Measurements from ENCODE around the gene CD44.

Gene CD44

DNA sequence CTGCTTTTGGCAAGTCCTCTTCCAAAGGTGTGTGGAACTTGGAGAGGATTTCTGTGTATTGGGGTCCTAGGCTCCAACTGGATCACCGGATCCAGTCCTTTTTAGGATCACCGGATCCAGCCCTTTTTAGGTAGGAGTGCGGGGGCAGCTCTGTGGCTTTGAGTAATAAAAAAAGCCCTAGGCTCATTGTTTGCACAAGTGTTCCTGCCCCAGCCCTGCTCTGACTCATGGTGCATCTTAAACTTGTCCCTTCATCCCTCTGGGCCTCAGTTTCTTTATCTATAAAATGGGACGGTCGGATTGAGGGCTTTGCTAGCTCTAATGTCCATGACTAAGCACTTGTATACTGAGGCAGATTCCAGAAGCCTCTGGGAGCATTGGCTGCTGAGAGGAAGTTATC lies 22.7 kb upstream of the CD44 start:
- TF ChIP-seq JUND (IDR thresholded peaks at IDR 0.05; ENCODE audit: low read depth), result no peak
- in situ Hi-C loops (cut with HindIII; ENCODE audit: low pct_unique_long_range_greater_than_20kb, low sequenced_read_pairs), result no loop called here
- DNase-seq (ENCODE audit: low read depth in 1 of 2, low spot score in 1 of 2), result peak in 1 of 2 experiments; percentile 23

DNA sequence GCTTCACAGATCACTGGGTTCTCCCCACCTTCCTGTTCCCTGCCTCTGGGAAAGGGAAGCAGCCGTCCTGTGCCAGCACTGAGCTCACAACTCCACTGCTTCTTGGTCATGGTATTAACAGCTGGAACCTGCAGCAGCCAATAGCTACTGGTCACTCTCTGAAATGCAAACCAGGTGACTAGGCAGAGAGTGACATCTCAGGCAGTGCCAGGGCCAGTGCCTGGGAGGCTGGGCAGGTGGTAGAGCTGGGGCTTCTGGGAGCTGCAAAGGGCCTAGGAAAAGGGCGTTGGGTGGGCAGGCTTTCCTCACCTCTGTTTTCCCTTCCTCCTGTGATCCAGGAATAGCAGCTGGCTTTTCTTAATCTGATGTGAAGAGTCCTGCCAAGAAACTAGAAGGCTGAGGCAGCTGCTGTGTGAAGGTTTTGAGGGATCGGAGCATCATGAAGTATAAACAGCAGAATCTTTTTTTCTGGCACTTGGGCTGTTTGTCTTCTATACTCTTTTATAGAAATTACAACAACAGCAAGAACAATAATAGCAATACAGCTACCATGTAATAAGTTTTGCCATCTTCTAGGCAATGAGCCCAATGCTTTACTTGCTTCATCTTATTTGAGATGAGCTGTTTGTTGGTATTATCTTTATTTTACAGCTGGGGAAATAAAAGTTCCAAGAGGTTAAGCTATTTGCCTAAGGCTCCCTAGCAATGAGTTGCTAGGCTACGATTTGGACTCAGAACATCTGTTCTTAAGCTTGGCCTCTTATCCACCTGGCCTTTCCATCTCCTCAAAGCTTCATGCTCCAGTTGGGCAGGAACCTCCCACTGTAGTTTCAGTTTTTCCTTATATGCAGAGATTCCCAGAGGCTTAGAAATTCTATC lies 22.0 kb upstream of the CD44 start:
- TF ChIP-seq JUND (IDR thresholded peaks at IDR 0.05; ENCODE audit: low read depth), result no peak
- in situ Hi-C loops (cut with HindIII; ENCODE audit: low pct_unique_long_range_greater_than_20kb, low sequenced_read_pairs), result no loop called here
- DNase-seq (ENCODE audit: low read depth in 1 of 2, low spot score in 1 of 2), result peak in 1 of 2 experiments; percentile 13

- in situ Hi-C loops (cut with HindIII; ENCODE audit: low pct_unique_long_range_greater_than_20kb, low sequenced_read_pairs), result no loop called here
- no peak for DNase-seq (ENCODE audit: low read depth in 1 of 2, low spot score in 1 of 2)
- TF ChIP-seq JUND (IDR thresholded peaks at IDR 0.05; ENCODE audit: low read depth), result no peak
Measured at GRCh38 chr11:35118906-35119305, 20.1 kb upstream of the CD44 start.

DNA sequence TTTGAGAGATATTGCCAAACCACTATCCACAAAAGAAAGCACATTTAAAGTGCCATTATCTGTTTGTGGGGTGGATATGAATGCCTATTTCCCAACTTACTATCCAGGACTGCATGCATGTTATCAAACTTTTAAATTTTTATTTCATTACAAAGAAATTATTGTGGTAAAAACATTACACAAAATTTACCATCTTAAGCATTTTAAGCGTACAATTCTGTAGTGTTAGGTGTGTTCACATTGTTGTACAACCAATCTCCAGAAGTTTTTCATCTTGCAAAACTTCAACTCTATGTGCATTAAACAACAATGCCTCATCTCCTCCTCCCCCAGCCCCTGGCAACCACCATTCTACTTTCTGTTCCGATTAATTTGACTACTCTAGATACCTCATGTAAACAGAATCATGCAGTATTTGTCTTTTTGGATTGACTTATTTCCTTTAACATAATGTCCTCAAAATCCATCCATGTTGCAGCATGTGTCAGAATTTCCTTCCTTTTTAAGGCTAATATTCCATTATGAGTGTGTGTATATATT lies 17.6 kb upstream of the CD44 start:
- in situ Hi-C loops (cut with HindIII; ENCODE audit: low pct_unique_long_range_greater_than_20kb, low sequenced_read_pairs), result no loop called here
- TF ChIP-seq JUND (IDR thresholded peaks at IDR 0.05; ENCODE audit: low read depth), result no peak
- no peak for DNase-seq (ENCODE audit: low read depth in 1 of 2, low spot score in 1 of 2)

DNA sequence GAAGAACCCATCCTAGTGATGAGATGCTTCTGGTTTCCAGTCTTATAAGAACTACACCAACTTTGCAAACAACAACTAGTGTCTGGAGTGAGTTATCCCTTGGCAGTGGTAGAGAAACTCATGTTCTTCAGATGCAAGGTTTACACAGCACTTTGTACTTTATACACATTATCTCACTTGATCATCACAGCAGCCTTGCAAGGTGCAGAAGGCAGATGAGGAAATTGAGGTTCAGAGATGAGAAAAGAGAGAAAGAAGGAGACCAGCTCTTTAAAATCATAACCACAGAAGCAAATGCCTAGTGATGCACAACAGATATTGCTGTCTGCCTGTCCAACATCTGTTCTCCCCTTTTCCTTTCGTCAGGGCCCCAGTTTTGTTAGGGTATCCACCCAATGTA lies 16.7 kb upstream of the CD44 start:
- no peak for TF ChIP-seq JUND (IDR thresholded peaks at IDR 0.05; ENCODE audit: low read depth)
- in situ Hi-C loops (cut with HindIII; ENCODE audit: low pct_unique_long_range_greater_than_20kb, low sequenced_read_pairs), result no loop called here
- no peak for DNase-seq (ENCODE audit: low read depth in 1 of 2, low spot score in 1 of 2)

- no peak for DNase-seq (ENCODE audit: low read depth in 1 of 2, low spot score in 1 of 2)
- in situ Hi-C loops (cut with HindIII; ENCODE audit: low pct_unique_long_range_greater_than_20kb, low sequenced_read_pairs), result no loop called here
- no peak for TF ChIP-seq JUND (IDR thresholded peaks at IDR 0.05; ENCODE audit: low read depth)
Measured at GRCh38 chr11:35126000-35126878, 12.7 kb upstream of the CD44 start.

DNA sequence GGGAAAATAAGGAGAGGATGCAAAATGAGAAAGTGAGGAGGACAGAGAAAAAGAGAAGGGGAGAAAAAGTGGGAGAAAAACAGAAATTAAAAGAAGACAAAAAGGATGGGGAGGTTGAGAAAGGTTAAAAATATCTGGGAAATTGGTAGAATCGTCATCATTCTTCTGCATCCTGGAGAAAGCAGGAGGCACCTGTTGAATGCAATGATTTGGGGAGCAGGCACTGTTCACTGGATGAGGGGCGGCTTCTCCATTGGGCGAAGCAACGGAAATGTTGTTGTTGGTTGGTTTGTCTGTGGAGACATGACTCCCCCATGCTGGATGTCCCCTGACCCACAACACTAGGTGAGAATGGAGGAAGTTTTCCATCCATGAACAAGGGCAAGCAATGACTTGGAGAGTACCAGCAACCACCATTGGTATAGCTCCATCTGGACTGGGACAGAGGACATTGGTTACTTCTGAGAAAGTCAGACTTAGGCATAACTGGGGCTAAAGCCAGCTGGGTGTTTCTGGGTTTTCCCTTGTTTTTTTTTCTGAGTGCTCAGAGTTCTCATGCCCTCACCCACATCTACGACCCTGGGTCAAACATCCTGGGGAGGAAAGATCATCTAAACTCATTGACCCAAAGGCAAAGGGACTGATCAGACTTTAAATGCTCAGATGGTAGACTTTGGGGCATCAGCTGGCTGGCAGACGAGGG lies 11.9 kb upstream of the CD44 start:
- TF ChIP-seq JUND (IDR thresholded peaks at IDR 0.05; ENCODE audit: low read depth), result no peak
- DNase-seq (ENCODE audit: low read depth in 1 of 2, low spot score in 1 of 2), result no peak
- in situ Hi-C loops (cut with HindIII; ENCODE audit: low pct_unique_long_range_greater_than_20kb, low sequenced_read_pairs), result no loop called here

GRCh38 chr11:35127619-35128018 lies 11.4 kb upstream of the CD44 start:
- in situ Hi-C loops (cut with HindIII; ENCODE audit: low pct_unique_long_range_greater_than_20kb, low sequenced_read_pairs), result no loop called here
- no peak for DNase-seq (ENCODE audit: low read depth in 1 of 2, low spot score in 1 of 2)
- no peak for TF ChIP-seq JUND (IDR thresholded peaks at IDR 0.05; ENCODE audit: low read depth)

DNA sequence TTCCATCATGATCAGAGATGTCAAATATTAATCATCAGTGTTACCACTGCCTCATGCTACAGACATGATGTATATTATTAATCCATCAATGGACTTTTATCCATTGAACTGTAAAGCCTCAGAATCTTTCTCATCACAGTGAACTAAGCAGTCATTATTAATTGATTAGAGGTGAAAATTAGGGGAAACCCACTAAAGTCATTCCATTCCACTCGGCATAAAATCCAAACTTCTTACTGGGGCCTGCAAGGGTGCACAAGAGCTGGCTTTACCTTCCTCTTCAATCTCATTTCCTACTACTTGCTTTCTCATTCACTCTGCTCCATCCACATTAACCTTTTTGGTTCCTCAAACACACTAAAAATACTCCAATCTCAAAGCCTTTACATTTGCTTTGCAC lies 7.9 kb upstream of the CD44 start:
- no peak for DNase-seq (ENCODE audit: low read depth in 1 of 2, low spot score in 1 of 2)
- TF ChIP-seq JUND (IDR thresholded peaks at IDR 0.05; ENCODE audit: low read depth), result no peak
- in situ Hi-C loops (cut with HindIII; ENCODE audit: low pct_unique_long_range_greater_than_20kb, low sequenced_read_pairs), result no loop called here

DNA sequence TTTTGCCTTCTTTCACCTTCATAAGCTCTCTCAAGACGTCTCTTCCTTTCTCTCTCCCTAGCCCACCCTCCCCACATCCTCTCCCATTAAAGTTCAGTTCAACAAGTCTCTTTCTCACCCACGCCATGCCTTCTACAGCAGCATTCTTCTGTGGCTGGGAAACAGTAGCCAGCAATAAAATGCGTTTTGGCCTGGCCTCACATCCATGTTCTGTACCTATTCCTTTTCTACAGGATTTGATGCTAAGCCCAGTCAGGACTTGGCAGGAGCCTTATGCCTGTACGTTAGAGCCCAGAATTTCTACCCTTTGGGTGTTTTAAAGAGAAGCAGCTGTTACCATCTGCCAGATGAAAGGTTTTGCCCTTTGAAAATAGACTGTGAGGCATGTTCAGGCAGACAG lies 7.1 kb upstream of the CD44 start:
- in situ Hi-C loops (cut with HindIII; ENCODE audit: low pct_unique_long_range_greater_than_20kb, low sequenced_read_pairs), result no loop called here
- no peak for DNase-seq (ENCODE audit: low read depth in 1 of 2, low spot score in 1 of 2)
- TF ChIP-seq JUND (IDR thresholded peaks at IDR 0.05; ENCODE audit: low read depth), result no peak

DNA sequence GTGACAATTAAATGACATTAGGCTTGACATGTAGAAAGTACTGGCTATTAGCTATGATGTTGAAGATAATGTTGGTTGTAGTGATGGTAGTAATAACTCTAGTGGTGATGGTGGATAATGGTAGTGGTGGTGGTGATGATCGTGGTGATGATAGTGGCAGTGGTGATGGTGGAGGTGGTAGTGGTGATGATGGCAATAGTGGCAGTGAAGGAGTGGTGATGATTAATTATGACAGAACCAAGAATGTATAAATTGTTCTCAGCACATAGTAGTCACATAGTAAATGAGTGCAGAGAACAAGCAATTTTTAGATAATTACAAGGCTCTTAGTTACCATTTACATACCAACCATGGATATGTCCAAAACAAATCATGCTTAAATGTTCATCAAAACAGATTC lies 5.3 kb upstream of the CD44 start:
- DNase-seq (ENCODE audit: low read depth in 1 of 2, low spot score in 1 of 2), result no peak
- TF ChIP-seq JUND (IDR thresholded peaks at IDR 0.05; ENCODE audit: low read depth), result no peak
- in situ Hi-C loops (cut with HindIII; ENCODE audit: low pct_unique_long_range_greater_than_20kb, low sequenced_read_pairs), result no loop called here

DNA sequence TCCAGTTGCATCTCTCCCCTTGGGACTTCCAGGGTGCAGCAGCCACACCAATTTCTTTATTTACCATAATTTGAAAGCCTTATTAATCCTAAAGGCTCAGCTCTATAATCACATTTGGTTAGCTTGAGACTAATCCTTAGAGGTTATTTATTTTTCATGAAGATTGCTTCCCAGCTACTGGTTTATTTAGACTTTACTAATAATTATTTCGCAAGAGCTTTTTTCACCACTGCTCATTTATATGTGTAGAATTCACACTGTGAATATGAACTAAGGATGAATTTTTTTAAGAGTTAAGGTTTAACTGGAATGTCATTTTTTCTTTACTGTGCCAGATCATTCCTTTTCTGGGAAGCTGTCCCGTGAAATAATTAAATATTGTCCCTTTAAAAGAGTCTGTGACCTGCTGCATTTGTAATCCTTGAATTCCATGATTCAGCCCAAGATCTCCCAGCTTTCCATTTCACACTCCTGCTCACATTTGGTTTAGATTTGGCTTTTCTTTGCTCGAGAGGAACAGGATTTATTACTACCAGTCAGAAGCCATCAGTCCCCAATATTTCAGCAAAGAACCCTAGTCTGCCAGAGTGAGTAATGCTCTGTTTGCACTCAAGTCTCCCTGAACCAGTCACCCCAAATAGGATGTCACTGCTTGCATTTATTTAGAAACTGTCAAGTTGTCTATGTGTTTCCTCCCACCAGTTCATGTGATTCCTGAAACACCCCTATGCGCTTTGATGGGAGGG lies 4.4 kb upstream of the CD44 start:
- TF ChIP-seq JUND (IDR thresholded peaks at IDR 0.05; ENCODE audit: low read depth), result no peak
- in situ Hi-C loops (cut with HindIII; ENCODE audit: low pct_unique_long_range_greater_than_20kb, low sequenced_read_pairs), result no loop called here
- DNase-seq (ENCODE audit: low read depth in 1 of 2, low spot score in 1 of 2), result no peak
